Right kidney (tissue), 1 donor: ENCODE measurements around the gene LAMA1.

Source experiments
- DNase-seq: peaks from one replicate; pipeline ENCODE4 v3.0.0-alpha.2; 2016

The LAMA1 gene

GRCh38 chr18:7105943-7106342 is 11.7 kb downstream of the LAMA1 start:
- DNase-seq = no peak

- DNase-seq = no peak
Observed at GRCh38 chr18:7105268-7105667, 12.3 kb downstream of the LAMA1 start.

GRCh38 chr18:7104649-7105048 is 12.9 kb downstream of the LAMA1 start:
- DNase-seq = no peak

GRCh38 chr18:7102131-7102530 is 15.5 kb downstream of the LAMA1 start:
- DNase-seq = no peak

- no peak for DNase-seq
Observed at GRCh38 chr18:7096838-7097237, 20.8 kb downstream of the LAMA1 start.

- no peak for DNase-seq
Observed at GRCh38 chr18:7094427-7094826, 23.2 kb downstream of the LAMA1 start.

GRCh38 chr18:7090771-7091170 is 26.8 kb downstream of the LAMA1 start:
- no peak for DNase-seq

- DNase-seq = no peak
Observed at GRCh38 chr18:7089369-7089768, 28.2 kb downstream of the LAMA1 start.

GRCh38 chr18:7084080-7085065 is 33.2 kb downstream of the LAMA1 start:
- DNase-seq = peak; percentile 33

- peak; percentile 28 for DNase-seq
Observed at GRCh38 chr18:7082671-7083070, 34.9 kb downstream of the LAMA1 start.

- no peak for DNase-seq
Observed at GRCh38 chr18:7079231-7079630, 38.4 kb downstream of the LAMA1 start.

GRCh38 chr18:7072593-7072992 is 45.0 kb downstream of the LAMA1 start:
- no peak for DNase-seq

GRCh38 chr18:7071600-7071999 is 46.0 kb downstream of the LAMA1 start:
- DNase-seq = no peak

GRCh38 chr18:7070466-7070865 is 47.1 kb downstream of the LAMA1 start:
- DNase-seq = no peak

- no peak for DNase-seq
Observed at GRCh38 chr18:7068871-7069590, 48.6 kb downstream of the LAMA1 start.

GRCh38 chr18:7066965-7067555 is 50.5 kb downstream of the LAMA1 start:
- no peak for DNase-seq

GRCh38 chr18:7065736-7066135 is 51.9 kb downstream of the LAMA1 start:
- no peak for DNase-seq

GRCh38 chr18:7064346-7064745 is 53.3 kb downstream of the LAMA1 start:
- DNase-seq = no peak

GRCh38 chr18:7062811-7063210 is 54.8 kb downstream of the LAMA1 start:
- no peak for DNase-seq

GRCh38 chr18:7062236-7062635 is 55.4 kb downstream of the LAMA1 start:
- no peak for DNase-seq

GRCh38 chr18:7059276-7059675 is 58.3 kb downstream of the LAMA1 start:
- peak; percentile 25 for DNase-seq

GRCh38 chr18:7056026-7056425 is 61.6 kb downstream of the LAMA1 start:
- DNase-seq = no peak

GRCh38 chr18:7049951-7050350 is 67.6 kb downstream of the LAMA1 start:
- no peak for DNase-seq
